IPS-18c (cell line): ENCODE data around the gene SLC9A8.

ENCODE experiments used
- H3K4me3 ChIP-seq: 2 replicates; pipeline ENCODE4 v1.7.0; 2013; ENCODE audit warnings: low read depth, mild to moderate bottlenecking, low read length, moderate library complexity; ENCODE audit not compliant: insufficient read depth
- H3K9me3 ChIP-seq: one replicate; pipeline ENCODE4 v1.6.1; 2013; ENCODE audit warnings: mild to moderate bottlenecking, low read length, moderate library complexity; ENCODE audit not compliant: control insufficient read depth, insufficient read depth

Gene SLC9A8

GRCh38 chr20:49909499-49910339, 97.1 kb downstream of the SLC9A8 start:
- H3K9me3 ChIP-seq: no peaks in the 10 kb centered on the region
- no peak overlapping the region for H3K4me3 ChIP-seq

- Histone ChIP-seq H3K9me3 (no peaks in the 10 kb centered on the region), H3K4me3 (no peak overlapping the region)
These were observed 97.7 kb downstream of the SLC9A8 start for GRCh38 chr20:49910340-49910706.

- Histone ChIP-seq H3K9me3 (no peaks in the 10 kb centered on the region), H3K4me3 (no peak overlapping the region)
These were observed 100.9 kb downstream of the SLC9A8 start for GRCh38 chr20:49913399-49914047.

GRCh38 chr20:49914310-49915117, 101.9 kb downstream of the SLC9A8 start:
- H3K4me3 ChIP-seq: peak overlapping the region; percentile 97

GRCh38 chr20:49915118-49915379, 102.4 kb downstream of the SLC9A8 start:
- peak overlapping the region; percentile 97 for H3K4me3 ChIP-seq
- H3K9me3 ChIP-seq: no peaks in the 10 kb centered on the region

More at GRCh38 chr20:49914310-49915117, 101.9 kb downstream of the SLC9A8 start:
- H3K9me3 ChIP-seq: no peaks in the 10 kb centered on the region

GRCh38 chr20:49915380-49916145, 102.9 kb downstream of the SLC9A8 start, which contains the start of gene SPATA2:
Gene SPATA2, minus strand, starts transcription at chr20:49915529. Its CDS starts 7,039 bp downstream, at chr20:49908490.
- no peaks in the 10 kb centered on the region for H3K9me3 ChIP-seq
- H3K4me3 ChIP-seq: peak within 1 kb of the TSS; percentile 97

- H3K9me3 ChIP-seq: no peaks in the 10 kb centered on the region
- peak overlapping the region; percentile 97 for H3K4me3 ChIP-seq
These were observed 103.7 kb downstream of the SLC9A8 start for GRCh38 chr20:49916146-49917002.

GRCh38 chr20:49918446-49918845, 105.8 kb downstream of the SLC9A8 start:
- H3K4me3 ChIP-seq: no peak overlapping the region
- no peaks in the 10 kb centered on the region for H3K9me3 ChIP-seq

- Histone ChIP-seq H3K9me3 (no peaks in the 10 kb centered on the region), H3K4me3 (no peak overlapping the region)
These were observed 106.4 kb downstream of the SLC9A8 start for GRCh38 chr20:49919009-49919408.

GRCh38 chr20:49919461-49919860, 106.8 kb downstream of the SLC9A8 start:
- Histone ChIP-seq H3K9me3 (no peaks in the 10 kb centered on the region), H3K4me3 (no peak overlapping the region)

GRCh38 chr20:49924247-49924646, 111.6 kb downstream of the SLC9A8 start:
- H3K9me3 ChIP-seq: no peaks in the 10 kb centered on the region
- H3K4me3 ChIP-seq: no peak overlapping the region

GRCh38 chr20:49925901-49926454, 113.3 kb downstream of the SLC9A8 start:
- no peak overlapping the region for H3K4me3 ChIP-seq
- H3K9me3 ChIP-seq: no peaks in the 10 kb centered on the region

- Histone ChIP-seq H3K9me3 (no peaks in the 10 kb centered on the region), H3K4me3 (no peak overlapping the region)
These were observed 115.9 kb downstream of the SLC9A8 start for GRCh38 chr20:49928411-49929141.

- no peak overlapping the region for H3K4me3 ChIP-seq
- no peaks in the 10 kb centered on the region for H3K9me3 ChIP-seq
These were observed 116.5 kb downstream of the SLC9A8 start for GRCh38 chr20:49929142-49929494.

GRCh38 chr20:49935746-49936152, 123.1 kb downstream of the SLC9A8 start:
- Histone ChIP-seq H3K4me3 (peak overlapping the region; percentile 28; the same call in 1 of the 2 replicates), H3K9me3 (no peaks in the 10 kb centered on the region)
